HFFc6 (cell line): Measurements from ENCODE around the gene PHF21B. TPM values are rescaled to one million over a fixed set of nuclear protein-coding genes. Genes with fewer than 3 reads are reported as not detected.
A peak's percentile ranks its signal among the peaks of the same experiment; 100 is the strongest.

Source experiments
- DNase-seq: peaks from one replicate; pipeline ENCODE4 v3.0.0-alpha.2; 2018
- H3K27ac Mint-ChIP-seq: 2 replicates; pipeline ENCODE4 v1.8.0; 2020; ENCODE audit warnings: mild to moderate bottlenecking, mixed read lengths
- H3K27me3 Mint-ChIP-seq: 2 replicates; pipeline ENCODE4 v1.8.0; 2021; ENCODE audit warnings: mild to moderate bottlenecking, moderate library complexity, mixed read lengths; ENCODE audit not compliant: insufficient read depth
- H3K36me3 Mint-ChIP-seq: 2 replicates; pipeline ENCODE4 v1.8.0; 2021; ENCODE audit warnings: low read depth, mixed read lengths
- H3K4me1 Mint-ChIP-seq: 2 replicates; pipeline ENCODE4 v1.8.0; 2020; ENCODE audit warnings: low read depth, mixed read lengths
- H3K4me3 Mint-ChIP-seq: 2 replicates; pipeline ENCODE4 v1.8.0; 2020; ENCODE audit warnings: mild to moderate bottlenecking, moderate library complexity, mixed read lengths
- H3K9me3 Mint-ChIP-seq: 2 replicates; pipeline ENCODE4 v1.8.0; 2020; ENCODE audit warnings: mild to moderate bottlenecking, mixed read lengths
- CTCF ChIP-seq: fragments of 200-600 bp; sonication (generic); IDR thresholded peaks from 2 replicates; pipeline ENCODE4 v1.5.0; 2021; ENCODE audit warnings: antibody characterized with exemption, mild to moderate bottlenecking
- total RNA-seq, 6 experiments: library from RNA; stranded (reverse); fragmentation: NEBNext Ultra II Directional; extraction: Animal tissue kit (Norgen Biotek cat#: 25700); gene quantifications; 2 replicates in 1 of 6; 3 replicates in 5 of 6; pipeline ENCODE4 v1.2.3, GENCODE V29; 2021

PHF21B gene
- total RNA-seq, 6 experiments from 2014 or later, result not detected

- Mint-ChIP-seq H3K4me3 (no peak overlapping the region), H3K27me3 (peaks cover 35% of the 10 kb centered on the region)
Measured at GRCh38 chr22:44983878-44984482, 25.8 kb downstream of the PHF21B start.

GRCh38 chr22:44982445-44982844 lies 27.4 kb downstream of the PHF21B start:
- Mint-ChIP-seq H3K4me1 (no peaks in the 10 kb centered on the region), H3K4me3 (no peak overlapping the region), H3K27ac (no peak overlapping the region), H3K27me3 (peaks cover 41% of the 10 kb centered on the region), H3K9me3 (peaks cover 6% of the 10 kb centered on the region; the same call in 1 of the 2 replicates), H3K36me3 (no peaks in the 10 kb centered on the region)
- no peak for DNase-seq
- no peak for TF ChIP-seq CTCF

More at GRCh38 chr22:44983878-44984482, 25.8 kb downstream of the PHF21B start:
- no peak for DNase-seq
- no peak for TF ChIP-seq CTCF
- Mint-ChIP-seq H3K9me3 (peaks cover 6% of the 10 kb centered on the region; the same call in 1 of the 2 replicates), H3K36me3 (no peaks in the 10 kb centered on the region), H3K27ac (no peak overlapping the region), H3K4me1 (no peaks in the 10 kb centered on the region)

- DNase-seq, result no peak
- Mint-ChIP-seq H3K4me1 (no peaks in the 10 kb centered on the region), H3K4me3 (no peak overlapping the region), H3K27me3 (peaks cover 42% of the 10 kb centered on the region), H3K36me3 (no peaks in the 10 kb centered on the region), H3K27ac (no peak overlapping the region), H3K9me3 (peaks cover 6% of the 10 kb centered on the region; the same call in 1 of the 2 replicates)
- no peak for TF ChIP-seq CTCF
Measured at GRCh38 chr22:44981857-44982256, 27.9 kb downstream of the PHF21B start.

- no peak for TF ChIP-seq CTCF
- H3K4me3 Mint-ChIP-seq, result no peak overlapping the region
- no peaks in the 10 kb centered on the region for H3K36me3 Mint-ChIP-seq
- H3K4me1 Mint-ChIP-seq, result no peaks in the 10 kb centered on the region
- peaks cover 43% of the 10 kb centered on the region for H3K27me3 Mint-ChIP-seq
- no peak for DNase-seq
- no peak overlapping the region for H3K27ac Mint-ChIP-seq
- peaks cover 5% of the 10 kb centered on the region; the same call in 1 of the 2 replicates for H3K9me3 Mint-ChIP-seq
Measured at GRCh38 chr22:44979154-44979553, 30.7 kb downstream of the PHF21B start.

GRCh38 chr22:44975427-44976262 lies 34.2 kb downstream of the PHF21B start:
- peak; percentile 69 for DNase-seq
- no peaks in the 10 kb centered on the region for H3K36me3 Mint-ChIP-seq
- H3K27ac Mint-ChIP-seq, result no peak overlapping the region
- H3K9me3 Mint-ChIP-seq, result no peaks in the 10 kb centered on the region
- TF ChIP-seq CTCF, result peak; percentile 93
- peaks cover 42% of the 10 kb centered on the region for H3K27me3 Mint-ChIP-seq
- H3K4me3 Mint-ChIP-seq, result no peak overlapping the region
- no peaks in the 10 kb centered on the region for H3K4me1 Mint-ChIP-seq
